GM23338 (cell line): Measurements from ENCODE around the gene CLIP2.

Experiments used
- CREB1 ChIP-seq: fragments of 250-450 bp; sonication (Bioruptor Pico); IDR thresholded peaks from 2 replicates; pipeline ENCODE4 v1.5.0; 2020; ENCODE audit warnings: low read depth, mild to moderate bottlenecking, moderate library complexity
- EZH2 ChIP-seq: fragments of 200-600 bp; sonication (generic); IDR thresholded peaks from one replicate; pipeline ENCODE4 v1.8.0; 2017; ENCODE audit warnings: antibody characterized with exemption, mild to moderate bottlenecking, low read depth; ENCODE audit not compliant: unreplicated experiment
- EZH2phosphoT487 ChIP-seq: fragments of 200-600 bp; sonication (generic); IDR thresholded peaks from one replicate; pipeline ENCODE4 v1.8.1; 2018; ENCODE audit warnings: antibody characterized with exemption; ENCODE audit not compliant: unreplicated experiment
- JUNB ChIP-seq: IDR thresholded peaks from one replicate; pipeline ENCODE4 v1.6.1; 2016; ENCODE audit warnings: antibody characterized with exemption; ENCODE audit not compliant: unreplicated experiment
- POLR2AphosphoS5 ChIP-seq: IDR thresholded peaks from 2 replicates; pipeline ENCODE4 v1.6.1; 2016; ENCODE audit warnings: antibody characterized with exemption, low read depth
- ZNF114 ChIP-seq: fragments of 250-450 bp; sonication (Bioruptor Pico); IDR thresholded peaks from 2 replicates; pipeline ENCODE4 v1.5.0; 2020; ENCODE audit warnings: mild to moderate bottlenecking, moderate library complexity
- ZNF331 ChIP-seq: fragments of 250-450 bp; sonication (Bioruptor Pico); IDR thresholded peaks from 2 replicates; pipeline ENCODE4 v1.5.0; 2020; ENCODE audit warnings: low read depth, mild to moderate bottlenecking, moderate library complexity
- TF ChIP-seq, protein P1 (sequence below), 2 experiments: fragments of 200-600 bp in 1 of 2; sonication (generic) in 1 of 2; conservative IDR thresholded peaks; 2 replicates each; pipeline versions ENCODE4 v1.5.1 to v1.6.1; 2016 to 2017; ENCODE audit warnings: antibody characterized with exemption in 2 of 2, low read depth in 2 of 2, mild to moderate bottlenecking in 2 of 2, moderate library complexity in 1 of 2
- TF ChIP-seq, protein P2 (sequence below): IDR thresholded peaks from one replicate; pipeline ENCODE4 v1.6.1; 2018; ENCODE audit warnings: antibody characterized with exemption; ENCODE audit not compliant: unreplicated experiment

DNA sequence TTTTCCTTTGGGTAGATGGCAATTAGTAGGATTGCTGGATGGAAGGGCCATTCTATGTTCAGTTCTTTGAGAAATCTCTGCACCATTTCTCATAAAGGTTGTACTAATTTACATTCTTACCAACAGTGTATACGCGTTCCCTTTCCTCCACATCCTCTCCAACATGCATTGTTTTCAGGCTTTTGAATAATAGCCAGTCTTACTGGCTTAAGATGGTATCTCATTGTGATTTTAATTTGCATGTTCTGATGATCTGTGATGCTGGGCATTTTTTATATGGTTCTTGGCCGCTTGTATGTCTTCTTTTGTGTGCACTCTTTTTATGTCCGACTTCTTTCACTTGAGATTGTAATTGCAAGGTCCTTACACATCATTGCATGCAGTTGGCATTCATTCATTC is 11.7 kb downstream of the CLIP2 start:
- TF ChIP-seq ZNF114 (no peak), JUNB (no peak), POLR2AphosphoS5 (no peak), ZNF331 (CRISPR knock-in tag) (no peak), EZH2phosphoT487 (no peak), CREB1 (CRISPR knock-in tag) (no peak), EZH2 (no peak)
- TF ChIP-seq, protein P1, sequence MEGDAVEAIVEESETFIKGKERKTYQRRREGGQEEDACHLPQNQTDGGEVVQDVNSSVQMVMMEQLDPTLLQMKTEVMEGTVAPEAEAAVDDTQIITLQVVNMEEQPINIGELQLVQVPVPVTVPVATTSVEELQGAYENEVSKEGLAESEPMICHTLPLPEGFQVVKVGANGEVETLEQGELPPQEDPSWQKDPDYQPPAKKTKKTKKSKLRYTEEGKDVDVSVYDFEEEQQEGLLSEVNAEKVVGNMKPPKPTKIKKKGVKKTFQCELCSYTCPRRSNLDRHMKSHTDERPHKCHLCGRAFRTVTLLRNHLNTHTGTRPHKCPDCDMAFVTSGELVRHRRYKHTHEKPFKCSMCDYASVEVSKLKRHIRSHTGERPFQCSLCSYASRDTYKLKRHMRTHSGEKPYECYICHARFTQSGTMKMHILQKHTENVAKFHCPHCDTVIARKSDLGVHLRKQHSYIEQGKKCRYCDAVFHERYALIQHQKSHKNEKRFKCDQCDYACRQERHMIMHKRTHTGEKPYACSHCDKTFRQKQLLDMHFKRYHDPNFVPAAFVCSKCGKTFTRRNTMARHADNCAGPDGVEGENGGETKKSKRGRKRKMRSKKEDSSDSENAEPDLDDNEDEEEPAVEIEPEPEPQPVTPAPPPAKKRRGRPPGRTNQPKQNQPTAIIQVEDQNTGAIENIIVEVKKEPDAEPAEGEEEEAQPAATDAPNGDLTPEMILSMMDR (conservative IDR thresholded peaks at IDR 0.05; ENCODE audit: low read depth in 2 of 2), result no peak
- TF ChIP-seq, protein P2, sequence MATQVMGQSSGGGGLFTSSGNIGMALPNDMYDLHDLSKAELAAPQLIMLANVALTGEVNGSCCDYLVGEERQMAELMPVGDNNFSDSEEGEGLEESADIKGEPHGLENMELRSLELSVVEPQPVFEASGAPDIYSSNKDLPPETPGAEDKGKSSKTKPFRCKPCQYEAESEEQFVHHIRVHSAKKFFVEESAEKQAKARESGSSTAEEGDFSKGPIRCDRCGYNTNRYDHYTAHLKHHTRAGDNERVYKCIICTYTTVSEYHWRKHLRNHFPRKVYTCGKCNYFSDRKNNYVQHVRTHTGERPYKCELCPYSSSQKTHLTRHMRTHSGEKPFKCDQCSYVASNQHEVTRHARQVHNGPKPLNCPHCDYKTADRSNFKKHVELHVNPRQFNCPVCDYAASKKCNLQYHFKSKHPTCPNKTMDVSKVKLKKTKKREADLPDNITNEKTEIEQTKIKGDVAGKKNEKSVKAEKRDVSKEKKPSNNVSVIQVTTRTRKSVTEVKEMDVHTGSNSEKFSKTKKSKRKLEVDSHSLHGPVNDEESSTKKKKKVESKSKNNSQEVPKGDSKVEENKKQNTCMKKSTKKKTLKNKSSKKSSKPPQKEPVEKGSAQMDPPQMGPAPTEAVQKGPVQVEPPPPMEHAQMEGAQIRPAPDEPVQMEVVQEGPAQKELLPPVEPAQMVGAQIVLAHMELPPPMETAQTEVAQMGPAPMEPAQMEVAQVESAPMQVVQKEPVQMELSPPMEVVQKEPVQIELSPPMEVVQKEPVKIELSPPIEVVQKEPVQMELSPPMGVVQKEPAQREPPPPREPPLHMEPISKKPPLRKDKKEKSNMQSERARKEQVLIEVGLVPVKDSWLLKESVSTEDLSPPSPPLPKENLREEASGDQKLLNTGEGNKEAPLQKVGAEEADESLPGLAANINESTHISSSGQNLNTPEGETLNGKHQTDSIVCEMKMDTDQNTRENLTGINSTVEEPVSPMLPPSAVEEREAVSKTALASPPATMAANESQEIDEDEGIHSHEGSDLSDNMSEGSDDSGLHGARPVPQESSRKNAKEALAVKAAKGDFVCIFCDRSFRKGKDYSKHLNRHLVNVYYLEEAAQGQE, result no peak
